ENCODE results near the gene ZNF502. TPM values are rescaled to one million over a fixed set of nuclear protein-coding genes. Genes with fewer than 3 reads are reported as not detected.
"Not testable (repeated sequence)": the region's sequence is repeated elsewhere in the genome, so short reads cannot be mapped to it uniquely, and the experiment has no call there.

The ZNF502 gene
- 1 to 10 TPM; 1.9 to 2.2 TPM for polyA plus RNA-seq

DNA sequence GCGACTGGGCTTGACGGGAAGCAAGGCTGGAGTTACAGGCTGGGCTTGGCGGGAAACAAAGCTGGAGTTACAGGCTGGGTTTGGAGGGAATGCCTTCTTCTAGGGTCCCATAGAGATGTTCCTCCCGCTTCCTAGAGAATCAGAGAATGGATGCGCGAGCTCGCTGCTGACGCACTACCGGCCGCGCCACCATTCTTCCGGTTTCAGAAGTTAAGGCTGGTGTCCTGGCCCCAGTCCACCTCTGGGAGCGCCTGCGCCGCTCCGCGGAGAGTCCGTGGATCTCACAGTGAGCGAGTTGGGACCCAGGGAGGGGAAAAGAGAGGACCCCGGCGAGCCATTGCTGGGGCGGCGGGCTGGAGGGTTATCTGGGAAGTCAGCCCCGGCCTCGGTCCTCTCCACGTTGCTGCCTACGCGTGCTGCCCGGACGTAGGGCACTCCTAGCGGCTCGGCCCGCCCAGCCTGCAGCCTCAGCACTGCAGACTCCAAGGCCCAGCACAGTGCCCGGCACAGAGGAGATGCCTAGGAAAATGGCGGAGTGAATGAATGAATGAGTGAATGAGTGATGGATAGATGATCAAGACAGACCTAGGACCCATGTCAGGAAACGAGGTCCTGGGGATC, at the start of gene ZNF502:
Gene ZNF502, plus strand, starts transcription at position 206 of the 621 bp plus-strand sequence. CDS start 7,602 bp downstream, outside the sequence.
- Histone ChIP-seq H3K4me3 (ENCODE audit: low read depth in 1 of 2, low read length in 2 of 2) (peak within 1 kb of the TSS; percentile 79 to 81), H3K36me3 (ENCODE audit: control insufficient read depth in 2 of 2, insufficient read depth in 2 of 2, low read length in 1 of 2) (no peaks in the 10 kb centered on the region), H3K27me3 (ENCODE audit: control insufficient read depth in 1 of 2, insufficient read depth in 2 of 2, low read length in 2 of 2) (no peaks in the 10 kb centered on the region), H3K27ac (ENCODE audit: low read depth in 2 of 2, low read length in 1 of 2) (peak within 1 kb of the TSS; percentile 65 to 83), H3K4me1 (ENCODE audit: control insufficient read depth in 2 of 2, insufficient read depth in 2 of 2, low read length in 1 of 2) (no peaks in the 10 kb centered on the region), H3K9me3 (ENCODE audit: control insufficient read depth in 2 of 2, insufficient read depth in 1 of 2, low read depth in 1 of 2, low read length in 1 of 2) (peaks cover 0 to 7% of the 10 kb centered on the region in 2 donors)
- 2% methylated on average over 35 to 36 of the region's 36 CpGs for WGBS, 2 donors

DNA sequence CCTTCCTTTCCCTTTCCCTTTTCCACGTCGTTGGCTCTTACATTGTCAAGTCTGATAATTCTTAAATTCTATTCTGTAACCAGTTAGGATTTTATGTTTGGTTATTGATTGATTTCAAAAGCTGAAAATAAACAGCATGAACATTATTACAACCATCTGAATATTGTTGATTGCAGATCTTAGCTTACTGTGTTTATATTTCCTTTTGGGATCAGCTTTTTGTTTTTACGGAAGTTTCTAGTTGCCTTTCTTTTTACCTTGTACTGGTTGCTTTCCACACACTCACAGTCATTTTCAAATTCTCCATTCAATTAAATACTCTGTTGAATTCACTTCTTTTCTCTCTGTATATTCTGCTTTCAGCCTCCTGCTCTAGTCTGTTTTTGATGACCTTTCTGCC, 47.3 kb upstream of the ZNF502 start:
- Histone ChIP-seq H3K27me3 (ENCODE audit: control insufficient read depth in 1 of 2, insufficient read depth in 2 of 2, low read length in 2 of 2) (no peaks in the 10 kb centered on the region), H3K9me3 (ENCODE audit: control insufficient read depth in 2 of 2, insufficient read depth in 1 of 2, low read depth in 1 of 2, low read length in 1 of 2) (peaks cover 0 to 4% of the 10 kb centered on the region in 2 donors), H3K4me3 (ENCODE audit: low read depth in 1 of 2, low read length in 2 of 2) (no peak overlapping the region), H3K4me1 (ENCODE audit: control insufficient read depth in 2 of 2, insufficient read depth in 2 of 2, low read length in 1 of 2) (no peaks in the 10 kb centered on the region), H3K27ac (ENCODE audit: low read depth in 2 of 2, low read length in 1 of 2) (no peak overlapping the region), H3K36me3 (ENCODE audit: control insufficient read depth in 2 of 2, insufficient read depth in 2 of 2, low read length in 1 of 2) (peaks cover 0 to 1% of the 10 kb centered on the region in 2 donors)
- WGBS, 2 donors: 95 to 96% methylated on average over 3 of the region's 3 CpGs

DNA sequence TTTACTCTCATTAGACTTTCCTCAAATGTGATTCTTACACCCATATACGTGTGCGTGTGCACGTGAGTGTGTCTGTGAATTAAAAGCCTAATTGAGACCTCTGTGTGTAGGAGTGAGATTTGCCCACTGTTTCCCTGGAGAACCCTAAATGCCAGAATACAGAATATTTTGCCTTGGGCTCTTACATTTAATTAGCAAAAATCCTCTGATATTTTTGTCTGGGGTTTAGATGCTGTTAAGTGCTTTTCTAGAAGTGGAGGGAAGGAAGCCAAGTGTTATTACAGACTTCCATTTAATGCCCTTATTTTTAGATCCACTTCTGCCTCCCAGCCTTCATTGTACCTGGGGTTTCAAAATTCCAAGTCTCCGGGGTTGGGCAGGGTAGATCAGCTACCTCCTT, 46.1 kb upstream of the ZNF502 start:
- no peaks in the 10 kb centered on the region for H3K36me3 ChIP-seq (ENCODE audit: control insufficient read depth in 2 of 2, insufficient read depth in 2 of 2, low read length in 1 of 2)
- H3K27me3 ChIP-seq (ENCODE audit: control insufficient read depth in 1 of 2, insufficient read depth in 2 of 2, low read length in 2 of 2): no peaks in the 10 kb centered on the region
- no peaks in the 10 kb centered on the region for H3K9me3 ChIP-seq (ENCODE audit: control insufficient read depth in 2 of 2, insufficient read depth in 1 of 2, low read depth in 1 of 2, low read length in 1 of 2)
- H3K4me3 ChIP-seq (ENCODE audit: low read depth in 1 of 2, low read length in 2 of 2): no peak overlapping the region
- H3K4me1 ChIP-seq (ENCODE audit: control insufficient read depth in 2 of 2, insufficient read depth in 2 of 2, low read length in 1 of 2): no peaks in the 10 kb centered on the region
- no peak overlapping the region for H3K27ac ChIP-seq (ENCODE audit: low read depth in 2 of 2, low read length in 1 of 2)
- WGBS, 2 donors: 88 to 94% methylated on average over 4 of the region's 4 CpGs

DNA sequence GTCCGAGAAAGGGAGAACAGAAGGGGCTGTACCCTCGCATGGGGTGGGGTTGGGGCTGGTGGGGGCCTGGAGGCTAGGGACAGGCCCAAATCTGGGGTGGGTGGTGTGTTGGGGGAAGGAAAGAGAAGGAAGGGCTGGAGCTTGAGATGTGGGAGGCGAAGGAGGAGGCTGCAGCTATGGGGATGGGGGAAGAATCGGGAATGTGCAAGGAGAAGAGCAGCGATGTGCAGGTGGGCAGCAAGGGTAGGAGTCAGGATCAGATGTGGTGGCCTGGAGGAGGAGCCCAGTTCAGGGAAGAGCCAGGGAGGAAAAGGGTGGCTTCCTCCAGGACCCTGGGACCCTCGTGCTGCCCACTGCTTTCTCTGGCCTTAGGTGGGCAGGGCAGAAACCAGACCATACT, 42.7 kb upstream of the ZNF502 start:
- Histone ChIP-seq H3K36me3 (ENCODE audit: control insufficient read depth in 2 of 2, insufficient read depth in 2 of 2, low read length in 1 of 2) (no peaks in the 10 kb centered on the region), H3K9me3 (ENCODE audit: control insufficient read depth in 2 of 2, insufficient read depth in 1 of 2, low read depth in 1 of 2, low read length in 1 of 2) (peaks cover 0 to 3% of the 10 kb centered on the region in 2 donors), H3K4me3 (ENCODE audit: low read depth in 1 of 2, low read length in 2 of 2) (no peak overlapping the region), H3K4me1 (ENCODE audit: control insufficient read depth in 2 of 2, insufficient read depth in 2 of 2, low read length in 1 of 2) (no peaks in the 10 kb centered on the region), H3K27ac (ENCODE audit: low read depth in 2 of 2, low read length in 1 of 2) (no peak overlapping the region), H3K27me3 (ENCODE audit: control insufficient read depth in 1 of 2, insufficient read depth in 2 of 2, low read length in 2 of 2) (no peaks in the 10 kb centered on the region)
- 89% methylated on average over 6 of the region's 6 CpGs for WGBS, 2 donors

DNA sequence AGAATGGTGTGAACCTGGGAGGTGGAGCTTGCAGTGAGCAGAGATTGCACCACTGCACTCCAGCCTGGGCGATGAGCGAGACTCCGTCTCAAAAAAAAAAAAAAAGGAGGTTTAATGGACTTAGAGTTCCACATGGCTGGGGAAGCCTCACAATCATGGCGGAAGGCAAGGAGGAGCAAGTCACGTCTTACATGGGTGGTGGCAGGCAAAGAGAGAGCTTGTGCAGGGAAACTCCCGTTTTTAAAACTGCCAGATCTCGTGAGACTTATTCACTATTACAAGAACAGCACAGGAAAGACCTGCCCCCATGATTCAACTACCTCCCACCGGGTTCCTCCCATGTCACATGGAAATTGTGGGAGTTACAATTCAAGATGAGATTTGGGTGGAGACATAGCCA, 39.0 kb upstream of the ZNF502 start:
- not testable (repeated sequence) for H3K4me1 ChIP-seq (ENCODE audit: control insufficient read depth in 2 of 2, insufficient read depth in 2 of 2, low read length in 1 of 2); H3K27ac ChIP-seq (ENCODE audit: low read depth in 2 of 2, low read length in 1 of 2); H3K4me3 ChIP-seq (ENCODE audit: low read depth in 1 of 2, low read length in 2 of 2); H3K36me3 ChIP-seq (ENCODE audit: control insufficient read depth in 2 of 2, insufficient read depth in 2 of 2, low read length in 1 of 2); H3K9me3 ChIP-seq (ENCODE audit: control insufficient read depth in 2 of 2, insufficient read depth in 1 of 2, low read depth in 1 of 2, low read length in 1 of 2); H3K27me3 ChIP-seq (ENCODE audit: control insufficient read depth in 1 of 2, insufficient read depth in 2 of 2, low read length in 2 of 2)
- 90 to 94% methylated on average over 8 of the region's 8 CpGs for WGBS, 2 donors

DNA sequence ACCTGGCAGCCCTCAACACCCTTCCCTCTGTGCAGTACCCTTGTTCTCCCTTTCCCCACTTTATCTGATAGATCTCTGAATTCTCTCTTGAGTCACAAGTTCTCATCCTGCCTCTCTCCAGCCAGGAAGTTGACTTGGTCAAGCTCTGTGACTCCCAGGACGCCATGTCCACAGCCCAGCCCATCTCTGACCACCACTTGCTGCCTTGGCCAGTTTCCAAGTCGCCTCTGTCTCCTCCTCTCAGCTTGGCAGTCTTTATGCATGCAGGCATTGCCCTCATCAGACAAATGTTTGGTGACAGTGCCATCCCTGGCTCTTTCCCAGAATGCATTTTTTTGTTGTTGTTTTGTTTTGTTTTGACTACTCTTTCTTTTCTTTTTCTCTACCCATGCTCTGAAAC, 38.2 kb upstream of the ZNF502 start:
- peaks cover 0 to 9% of the 10 kb centered on the region in 2 donors for H3K9me3 ChIP-seq (ENCODE audit: control insufficient read depth in 2 of 2, insufficient read depth in 1 of 2, low read depth in 1 of 2, low read length in 1 of 2)
- H3K27ac ChIP-seq (ENCODE audit: low read depth in 2 of 2, low read length in 1 of 2): no peak overlapping the region
- no peaks in the 10 kb centered on the region for H3K27me3 ChIP-seq (ENCODE audit: control insufficient read depth in 1 of 2, insufficient read depth in 2 of 2, low read length in 2 of 2)
- 54 to 55% methylated on average over 2 of the region's 2 CpGs for WGBS, 2 donors
- no peak overlapping the region for H3K4me3 ChIP-seq (ENCODE audit: low read depth in 1 of 2, low read length in 2 of 2)
- H3K36me3 ChIP-seq (ENCODE audit: control insufficient read depth in 2 of 2, insufficient read depth in 2 of 2, low read length in 1 of 2): no peaks in the 10 kb centered on the region
- no peaks in the 10 kb centered on the region for H3K4me1 ChIP-seq (ENCODE audit: control insufficient read depth in 2 of 2, insufficient read depth in 2 of 2, low read length in 1 of 2)

DNA sequence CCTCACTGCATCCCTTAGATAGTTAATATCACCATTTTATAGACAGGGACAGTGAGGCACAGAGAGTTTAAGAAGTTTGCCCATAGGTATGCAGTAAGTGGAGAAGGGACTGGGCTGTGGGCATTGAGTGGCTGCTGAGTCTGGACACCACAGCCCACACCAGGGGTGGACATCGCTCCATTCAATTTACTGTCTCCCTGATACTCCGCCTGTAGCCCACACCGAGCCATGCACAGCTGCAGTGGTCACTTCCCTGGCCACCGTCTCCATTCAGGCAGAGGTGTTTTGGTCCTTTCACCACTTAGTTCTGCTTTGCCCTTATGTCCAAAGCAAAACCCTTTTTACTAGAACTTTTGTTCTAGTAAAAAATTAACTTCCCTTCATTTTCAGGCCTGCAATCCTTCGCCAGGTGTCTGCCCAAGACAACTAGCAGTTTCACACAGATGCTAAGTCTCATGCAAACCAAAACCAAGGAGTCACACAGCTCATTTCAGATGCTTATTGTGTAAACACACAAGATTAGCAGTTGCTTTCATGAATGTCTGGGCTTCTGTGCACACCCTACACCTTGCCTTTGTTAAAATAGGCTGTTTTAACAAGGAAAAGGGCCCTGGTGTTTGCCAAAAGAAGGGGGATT, 33.9 kb upstream of the ZNF502 start:
- H3K27ac ChIP-seq (ENCODE audit: low read depth in 2 of 2, low read length in 1 of 2): no peak overlapping the region
- H3K36me3 ChIP-seq (ENCODE audit: control insufficient read depth in 2 of 2, insufficient read depth in 2 of 2, low read length in 1 of 2): no peaks in the 10 kb centered on the region
- H3K9me3 ChIP-seq (ENCODE audit: control insufficient read depth in 2 of 2, insufficient read depth in 1 of 2, low read depth in 1 of 2, low read length in 1 of 2): peaks cover 0 to 12% of the 10 kb centered on the region in 2 donors
- 82 to 88% methylated on average over 5 of the region's 5 CpGs for WGBS, 2 donors
- H3K4me3 ChIP-seq (ENCODE audit: low read depth in 1 of 2, low read length in 2 of 2): no peak overlapping the region
- no peaks in the 10 kb centered on the region for H3K27me3 ChIP-seq (ENCODE audit: control insufficient read depth in 1 of 2, insufficient read depth in 2 of 2, low read length in 2 of 2)
- H3K4me1 ChIP-seq (ENCODE audit: control insufficient read depth in 2 of 2, insufficient read depth in 2 of 2, low read length in 1 of 2): no peaks in the 10 kb centered on the region

DNA sequence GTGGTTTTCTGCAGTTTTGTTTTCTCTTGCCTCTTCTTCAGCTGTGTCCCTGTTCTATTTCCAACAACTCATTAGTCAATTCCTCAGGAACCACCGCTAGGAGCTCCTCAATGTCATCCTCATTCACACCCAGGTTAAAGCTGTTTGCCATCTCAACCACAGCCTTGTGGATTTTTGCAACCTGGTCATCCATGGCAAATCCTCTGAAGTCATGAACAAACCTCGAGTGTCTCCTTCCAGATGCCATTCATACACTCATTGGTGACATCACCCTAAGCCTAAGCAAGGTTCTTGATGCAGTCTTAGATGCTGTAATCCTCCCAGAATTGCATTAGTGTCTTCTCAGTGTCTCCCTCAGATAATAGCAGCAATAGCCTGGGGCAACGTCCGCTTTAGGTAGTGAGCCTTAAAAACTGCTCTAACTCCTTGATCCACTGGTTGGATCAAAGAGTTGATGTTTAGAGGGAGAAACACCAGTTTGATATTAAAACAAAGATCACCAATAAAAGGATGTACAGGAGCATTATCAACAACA, 31.5 kb upstream of the ZNF502 start:
- Histone ChIP-seq H3K4me1 (ENCODE audit: control insufficient read depth in 2 of 2, insufficient read depth in 2 of 2, low read length in 1 of 2) (peaks cover 0 to 5% of the 10 kb centered on the region in 2 donors), H3K27me3 (ENCODE audit: control insufficient read depth in 1 of 2, insufficient read depth in 2 of 2, low read length in 2 of 2) (no peaks in the 10 kb centered on the region), H3K4me3 (ENCODE audit: low read depth in 1 of 2, low read length in 2 of 2) (no peak overlapping the region), H3K27ac (ENCODE audit: low read depth in 2 of 2, low read length in 1 of 2) (no peak overlapping the region), H3K9me3 (ENCODE audit: control insufficient read depth in 2 of 2, insufficient read depth in 1 of 2, low read depth in 1 of 2, low read length in 1 of 2) (peaks cover 0 to 12% of the 10 kb centered on the region in 2 donors), H3K36me3 (ENCODE audit: control insufficient read depth in 2 of 2, insufficient read depth in 2 of 2, low read length in 1 of 2) (no peaks in the 10 kb centered on the region)
- WGBS, 2 donors: 93 to 96% methylated on average over 4 of the region's 4 CpGs

DNA sequence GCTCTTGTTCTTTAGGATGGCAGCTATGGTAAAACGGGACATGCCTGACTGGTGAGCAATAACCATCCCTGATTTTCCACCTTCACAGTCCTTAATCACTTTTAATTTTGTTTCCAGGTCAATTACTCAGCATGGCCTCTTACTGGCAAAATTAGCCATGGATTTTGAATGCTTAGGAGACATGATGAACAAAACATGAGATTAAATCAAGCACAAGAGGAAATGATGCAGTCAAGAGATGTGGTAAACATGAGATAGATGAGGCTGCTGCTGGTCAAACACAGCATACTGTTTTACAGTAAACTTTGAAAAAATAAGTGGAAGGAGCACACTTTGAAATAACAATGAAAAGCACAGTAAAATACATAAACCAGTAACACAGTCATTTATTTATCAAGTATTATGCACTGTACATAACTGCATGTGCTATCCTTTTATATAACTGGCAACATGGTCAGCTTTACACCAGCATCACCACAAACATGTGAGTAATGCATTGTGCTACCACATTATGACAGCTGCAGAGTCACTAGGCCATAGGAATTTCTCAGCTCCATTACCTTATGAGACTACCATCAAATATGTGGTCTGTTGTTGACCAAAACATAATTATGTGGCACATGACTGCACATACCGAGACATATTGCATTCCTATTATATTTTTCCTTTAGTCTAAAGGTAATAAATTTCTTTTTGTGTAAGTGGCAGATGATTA, 30.1 kb upstream of the ZNF502 start:
- H3K27me3 ChIP-seq (ENCODE audit: control insufficient read depth in 1 of 2, insufficient read depth in 2 of 2, low read length in 2 of 2): no peaks in the 10 kb centered on the region
- peaks cover 0 to 11% of the 10 kb centered on the region in 2 donors for H3K9me3 ChIP-seq (ENCODE audit: control insufficient read depth in 2 of 2, insufficient read depth in 1 of 2, low read depth in 1 of 2, low read length in 1 of 2)
- 94 to 95% methylated on average over 2 of the region's 2 CpGs for WGBS, 2 donors

More for the DNA sequence above, 30.1 kb upstream of the ZNF502 start:
- Histone ChIP-seq H3K4me3 (ENCODE audit: low read depth in 1 of 2, low read length in 2 of 2) (no peak overlapping the region), H3K36me3 (ENCODE audit: control insufficient read depth in 2 of 2, insufficient read depth in 2 of 2, low read length in 1 of 2) (no peaks in the 10 kb centered on the region), H3K4me1 (ENCODE audit: control insufficient read depth in 2 of 2, insufficient read depth in 2 of 2, low read length in 1 of 2) (peaks cover 0 to 5% of the 10 kb centered on the region in 2 donors), H3K27ac (ENCODE audit: low read depth in 2 of 2, low read length in 1 of 2) (no peak overlapping the region)
